Activated CD8-positive, alpha-beta memory T cell treated with anti-CD3 and anti-CD28 coated beads, Interleukin-2, amount 50 U/mL, for 48 hours (primary cell): ENCODE measurements around the gene HIPK1.
"Not testable (repeated sequence)": the region's sequence is repeated elsewhere in the genome, so short reads cannot be mapped to it uniquely, and the experiment has no call there.

Experiments used
- DNase-seq: peaks from one replicate; pipeline ENCODE4 v3.0.0-alpha.2; 2020

HIPK1 gene

DNA sequence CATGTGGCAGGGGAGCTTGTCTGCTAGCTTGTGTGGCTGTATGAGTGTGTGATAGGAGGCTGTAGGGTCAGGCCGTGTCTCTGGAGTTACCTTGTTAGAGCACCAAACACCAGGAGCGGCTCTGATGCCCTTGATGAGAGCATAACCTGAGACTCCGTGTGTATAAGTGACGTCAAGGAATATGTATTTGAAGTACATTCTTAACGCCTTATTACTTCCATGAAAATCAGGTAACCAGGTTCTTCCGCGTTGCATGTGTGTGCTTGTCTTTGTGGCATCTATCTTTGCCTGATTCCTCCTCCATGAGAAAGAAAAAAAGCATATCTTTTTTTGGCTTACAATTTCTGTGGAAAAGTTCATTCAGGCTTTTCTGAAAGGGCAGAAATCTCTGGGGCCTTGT is 54.7 kb downstream of the HIPK1 start:
- DNase-seq: no peak

DNA sequence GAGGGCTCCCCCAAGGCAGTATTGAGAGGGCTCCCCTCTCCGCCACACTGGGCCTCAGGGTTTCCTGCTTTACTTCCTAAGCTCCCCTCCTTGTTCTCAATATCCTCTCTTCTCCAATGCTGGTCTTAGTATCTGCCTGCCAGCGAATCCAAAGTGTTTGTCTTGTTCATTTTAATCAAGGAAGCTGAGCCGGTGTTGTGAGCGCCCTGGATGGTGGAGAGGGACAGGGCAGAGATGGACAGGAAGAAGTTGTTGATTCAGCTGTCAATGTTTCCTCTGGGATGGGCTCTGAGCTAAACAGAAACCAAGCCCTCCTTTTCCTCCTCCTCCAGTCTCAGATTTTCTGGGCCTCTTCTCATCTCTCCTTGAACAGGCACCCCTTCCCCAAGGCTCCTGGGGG is 55.6 kb downstream of the HIPK1 start:
- DNase-seq: no peak

DNA sequence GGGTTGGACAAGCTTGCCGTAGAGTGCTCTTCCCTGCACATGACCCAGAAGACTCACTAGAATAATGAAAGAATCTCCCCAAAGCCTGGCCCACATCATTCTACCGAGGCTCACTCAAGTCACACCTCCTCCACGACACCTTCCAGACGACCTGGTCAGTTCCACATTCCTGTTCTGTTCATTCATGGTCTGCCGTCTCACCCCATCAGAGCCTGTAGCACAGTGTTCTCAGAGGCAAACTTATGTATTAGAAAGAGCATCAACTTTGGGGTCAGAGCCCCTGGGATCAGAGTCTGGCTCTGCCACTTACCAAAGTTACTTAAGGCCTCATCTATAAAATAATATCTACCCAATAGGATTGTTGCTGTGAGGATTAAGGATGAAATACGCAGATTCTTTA is 57.7 kb downstream of the HIPK1 start:
- no peak for DNase-seq

DNA sequence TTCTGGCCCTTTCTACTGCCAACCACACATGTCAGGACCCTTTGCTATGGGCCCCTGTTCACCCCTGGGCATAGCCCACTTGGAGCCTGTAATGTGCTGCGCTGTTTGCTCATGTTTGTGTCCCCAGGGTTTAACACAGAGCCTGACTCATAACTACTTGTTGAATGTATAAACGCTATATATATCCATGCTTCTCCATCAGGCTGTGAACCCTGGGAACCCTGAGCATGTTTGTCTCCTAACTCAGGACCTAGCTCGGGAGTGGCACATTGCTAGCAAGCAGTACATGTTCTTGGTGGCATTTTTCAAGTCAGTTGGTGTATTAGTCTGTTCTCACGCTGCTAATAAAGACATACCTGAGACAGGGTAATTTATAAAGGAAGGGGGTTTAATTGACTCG is 58.1 kb downstream of the HIPK1 start:
- no peak for DNase-seq

DNA sequence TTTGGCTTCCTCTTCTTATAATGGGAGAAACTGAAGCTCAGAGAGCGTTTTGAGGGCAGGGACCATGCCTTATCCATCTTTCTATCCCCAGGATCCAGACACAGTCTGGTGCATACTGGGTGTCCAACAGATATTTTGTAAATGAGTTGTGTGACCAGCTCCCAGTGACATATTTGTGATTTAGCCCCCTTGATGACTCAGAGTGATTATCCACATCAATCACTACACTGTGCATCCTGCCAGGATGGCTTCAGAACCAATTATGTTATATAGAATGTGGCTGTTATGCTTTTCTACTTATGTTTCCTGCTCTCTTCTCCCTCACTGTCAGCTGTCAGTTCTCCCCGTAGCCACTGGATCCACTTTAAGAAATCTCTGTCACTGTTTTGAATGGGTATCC is 61.4 kb downstream of the HIPK1 start:
- no peak for DNase-seq

DNA sequence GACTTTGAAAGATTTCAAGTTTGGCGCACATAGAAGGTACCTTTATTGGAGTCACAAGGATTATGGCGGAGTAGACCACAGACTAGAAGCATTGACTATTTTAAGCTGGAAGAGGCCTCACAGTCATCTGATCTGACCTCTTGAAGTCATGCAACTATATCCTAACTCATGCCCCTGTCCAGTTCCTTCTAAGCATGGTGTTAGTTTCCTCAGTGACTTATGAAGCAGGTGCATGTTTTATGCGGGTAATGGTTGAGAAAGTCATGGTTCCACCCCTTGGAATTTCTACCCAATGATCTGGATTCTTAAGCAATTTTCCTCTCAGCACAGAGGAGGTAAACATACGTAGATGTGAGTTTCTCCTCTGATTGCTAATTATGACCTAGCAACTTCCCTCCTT is 61.8 kb downstream of the HIPK1 start:
- no peak for DNase-seq

DNA sequence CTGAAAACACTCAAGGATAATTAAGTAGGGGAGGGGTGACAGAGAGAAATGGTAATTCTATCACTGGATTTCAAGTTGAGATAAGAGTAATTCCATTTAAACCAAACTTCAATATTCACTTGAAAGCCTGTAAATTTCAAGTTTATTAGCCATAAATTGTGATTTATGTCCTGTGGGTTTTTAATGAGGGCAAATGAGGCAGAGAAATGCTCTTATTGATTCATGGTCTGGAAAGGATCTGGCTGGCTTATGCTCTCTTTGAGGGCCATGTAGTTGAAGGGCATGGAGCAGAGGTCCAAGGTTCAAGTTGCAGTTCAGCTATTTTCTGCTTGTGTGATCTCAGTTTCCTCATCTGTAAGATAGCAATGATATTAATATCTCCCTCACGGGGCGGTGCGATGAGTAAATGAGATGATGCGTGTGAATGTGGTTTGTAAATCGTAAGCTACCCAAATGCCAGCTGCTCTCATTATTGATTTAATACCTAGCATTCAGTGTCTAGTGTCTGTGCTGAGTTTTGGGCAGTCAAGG is 62.4 kb downstream of the HIPK1 start:
- no peak for DNase-seq

DNA sequence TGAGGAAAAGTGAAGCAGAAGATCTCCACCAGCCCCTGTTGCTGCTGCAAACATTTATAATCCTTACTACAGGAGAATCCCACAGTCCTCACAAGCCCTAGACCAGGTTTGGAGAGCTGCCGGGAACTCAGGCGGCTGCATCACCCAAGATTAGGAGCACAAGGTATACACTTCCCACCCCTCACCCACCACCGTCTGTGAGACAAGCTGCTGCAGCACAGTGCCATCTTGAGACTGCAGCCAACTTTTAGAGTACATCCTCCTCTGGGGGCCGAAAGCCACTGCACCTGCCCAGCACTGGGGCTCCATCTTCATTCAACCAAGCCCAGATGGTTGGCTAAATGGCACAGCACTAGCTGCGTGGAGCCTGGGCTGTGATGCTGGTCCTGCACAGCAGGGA is 63.9 kb downstream of the HIPK1 start:
- no peak for DNase-seq

DNA sequence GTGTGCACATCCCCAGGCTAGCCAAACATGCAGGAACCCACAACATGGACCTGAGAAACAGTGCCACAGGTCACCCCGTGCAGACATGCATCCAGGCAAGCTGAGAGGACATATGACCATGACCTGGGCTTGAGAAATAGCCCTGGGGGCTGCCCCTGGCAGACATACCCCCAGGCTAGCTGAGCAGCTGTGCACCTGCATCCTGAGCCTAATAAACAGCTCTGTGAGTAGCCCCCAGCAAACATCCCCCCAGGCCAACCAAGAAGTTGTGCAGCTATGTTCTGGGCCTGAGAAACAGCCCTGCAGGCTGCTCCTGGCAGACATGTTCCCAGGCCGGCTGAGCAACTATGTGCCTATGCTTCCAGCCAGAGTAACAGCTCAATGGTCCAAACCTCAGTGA is 64.6 kb downstream of the HIPK1 start:
- DNase-seq: no peak

DNA sequence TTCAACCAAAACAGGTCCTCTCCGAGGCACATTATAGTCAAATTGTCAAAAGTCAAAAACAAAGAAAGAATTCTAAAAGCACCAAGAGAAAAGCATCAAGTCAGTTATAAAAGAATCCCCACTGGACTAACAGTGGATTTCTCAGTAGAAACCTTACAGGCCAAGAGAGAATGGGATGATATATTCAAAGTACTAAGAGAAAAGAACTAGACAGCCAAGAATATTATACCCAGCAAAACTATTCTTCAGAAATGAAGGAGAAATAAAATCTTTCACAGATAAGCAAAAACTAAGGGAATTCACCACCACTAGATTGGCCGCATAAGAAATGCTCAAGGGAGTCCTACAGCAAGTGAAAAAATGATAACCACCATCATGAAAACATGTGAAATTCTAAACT is 66.3 kb downstream of the HIPK1 start:
- DNase-seq: no peak

DNA sequence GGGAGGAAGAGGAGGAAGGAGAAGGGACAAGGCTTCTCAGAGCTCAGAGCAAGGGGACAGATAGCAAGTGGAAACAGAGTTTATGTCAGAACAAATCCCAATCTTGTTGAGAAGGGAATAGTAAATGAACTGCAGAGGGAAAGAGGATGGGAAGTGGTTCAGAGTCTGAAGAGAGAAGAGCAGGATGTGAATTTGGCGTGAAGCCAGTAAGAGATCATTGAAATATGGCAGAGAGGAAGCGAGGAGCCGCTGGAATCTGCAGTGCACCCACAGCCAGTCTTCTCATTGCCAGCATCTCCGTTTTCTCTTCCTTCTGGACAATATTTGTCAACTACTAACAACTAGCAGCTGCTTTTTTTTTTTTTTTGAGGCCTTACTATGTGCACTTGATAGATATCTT is 69.2 kb downstream of the HIPK1 start:
- DNase-seq: no peak

DNA sequence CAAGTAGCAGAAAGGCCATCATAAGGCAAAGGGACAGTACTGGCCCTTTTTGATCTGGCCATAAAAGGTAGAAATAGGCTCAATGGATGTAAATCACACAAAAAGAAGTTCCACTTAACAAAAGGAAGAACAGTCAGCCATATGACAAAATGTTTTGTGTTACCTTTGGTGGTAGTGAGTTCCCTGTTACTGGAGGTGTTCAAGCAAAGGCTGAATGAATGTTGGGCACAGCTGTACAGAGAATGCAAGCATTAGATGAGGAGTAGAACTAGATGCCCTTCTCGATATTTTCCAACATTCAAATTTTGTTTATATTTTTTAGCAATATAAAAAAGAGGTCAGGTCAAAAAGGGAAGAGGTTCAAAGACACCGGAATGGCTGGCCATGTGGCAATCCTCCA is 70.1 kb downstream of the HIPK1 start:
- DNase-seq: no peak

DNA sequence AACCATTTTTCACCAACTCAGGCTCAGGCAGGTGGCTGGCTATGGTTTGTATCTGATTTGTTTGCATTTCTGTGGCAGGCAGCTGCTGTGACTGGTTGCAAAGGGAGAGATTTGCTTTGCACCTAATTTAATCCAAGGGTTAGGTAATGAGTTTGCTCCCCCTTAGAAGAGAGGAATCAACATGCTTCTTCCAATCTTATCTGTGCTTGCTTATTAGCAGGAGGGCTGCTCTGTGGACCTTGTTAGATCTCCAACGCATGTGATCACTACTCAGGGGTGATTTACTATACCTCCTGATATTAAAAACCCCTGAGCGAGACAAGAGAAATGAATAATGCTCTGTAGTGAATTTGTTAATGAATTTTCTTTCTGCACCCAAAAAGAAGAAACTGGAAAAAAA is 70.7 kb downstream of the HIPK1 start:
- DNase-seq: no peak

DNA sequence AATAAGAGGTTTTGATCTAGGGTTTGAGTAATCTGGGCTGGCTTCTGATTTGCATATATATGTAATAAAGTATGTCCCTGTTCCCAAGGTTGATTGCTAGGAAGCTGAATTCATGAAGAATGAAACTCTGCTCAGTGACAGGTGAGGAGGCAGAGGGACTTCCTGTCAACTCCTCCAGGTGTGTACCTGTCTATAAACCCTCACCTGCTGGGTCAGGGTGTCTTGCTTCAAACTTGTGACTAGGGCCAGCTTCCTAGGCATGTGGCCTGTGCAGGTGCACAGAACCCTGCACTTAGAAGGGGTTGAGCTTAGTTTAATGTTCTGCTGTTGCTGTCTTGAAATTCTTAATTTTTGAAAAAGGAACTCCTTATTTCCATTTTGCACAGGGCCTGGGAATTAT is 71.3 kb downstream of the HIPK1 start:
- DNase-seq: no peak

DNA sequence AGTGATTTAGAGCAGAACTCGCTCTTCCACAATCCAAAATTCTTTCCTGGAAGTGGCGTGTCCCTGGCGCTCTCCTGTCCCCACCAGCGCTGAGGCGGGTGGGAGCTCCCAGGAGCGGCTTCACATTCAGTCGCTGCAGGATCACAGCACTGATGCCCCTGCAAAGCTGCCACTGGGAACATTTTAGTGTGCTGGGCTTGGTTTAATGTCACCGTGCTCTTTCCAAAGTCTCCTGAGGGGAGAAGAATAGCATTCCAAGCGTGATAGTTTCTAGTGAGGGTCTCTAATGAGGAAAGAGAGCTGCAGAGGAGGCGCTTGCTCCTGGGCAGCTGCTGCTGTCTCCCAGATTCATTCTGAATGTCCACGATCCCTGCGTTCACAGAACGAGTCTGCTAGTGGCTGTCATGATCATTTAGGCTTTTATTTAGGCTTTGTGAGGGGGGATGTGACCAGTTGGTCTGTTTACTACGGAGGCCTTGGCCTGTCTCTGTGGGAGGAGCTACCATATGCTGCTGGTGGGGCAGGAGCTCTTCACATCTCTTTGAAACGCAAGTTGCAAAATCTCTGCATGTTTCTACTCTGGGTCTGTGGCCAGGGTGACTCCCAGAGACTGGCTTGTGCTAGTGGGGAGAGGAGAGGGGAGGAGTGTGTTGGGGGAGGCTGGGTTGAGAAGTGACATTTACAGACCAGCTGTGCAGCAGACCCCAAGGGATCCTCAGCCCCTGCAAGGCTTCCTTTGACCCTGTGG is 73.5 kb downstream of the HIPK1 start:
- DNase-seq: no peak

DNA sequence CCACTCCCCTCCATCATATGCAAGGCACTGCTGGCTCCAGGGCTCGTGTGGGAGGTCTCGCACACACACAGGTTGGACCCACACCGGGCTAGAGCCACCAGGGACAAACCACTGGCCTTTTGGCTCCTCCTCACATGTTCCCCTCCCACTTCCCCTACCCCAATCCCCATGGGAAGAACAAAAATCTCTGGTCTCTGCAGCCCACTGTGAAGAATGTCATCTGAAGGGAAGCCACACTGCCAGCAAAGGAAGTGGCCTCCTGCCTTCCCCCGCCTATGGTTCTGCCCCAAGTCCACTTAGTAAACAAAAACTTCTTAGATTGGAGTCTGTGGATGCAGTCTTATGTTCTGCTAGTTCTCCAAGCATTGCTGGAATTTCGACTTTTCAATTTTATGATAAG is 74.3 kb downstream of the HIPK1 start:
- no peak for DNase-seq

DNA sequence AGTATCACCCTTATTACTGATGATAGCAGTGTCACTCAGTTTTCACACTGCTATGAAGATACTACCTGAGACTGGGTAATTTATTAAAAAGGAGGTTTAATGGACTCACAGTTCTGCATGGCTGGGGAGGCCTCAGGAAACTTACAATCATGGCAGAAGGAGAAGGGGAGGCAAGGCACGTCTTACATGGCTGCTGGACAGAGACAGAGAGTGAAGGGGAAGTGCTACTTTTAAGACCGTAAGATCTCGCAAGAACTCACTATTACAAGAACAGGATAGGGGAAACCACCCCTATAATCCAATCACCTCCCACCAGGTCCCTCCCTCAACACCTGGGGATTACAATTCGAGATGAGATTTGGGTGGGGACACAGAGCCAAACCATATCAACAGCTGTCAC is 77.7 kb downstream of the HIPK1 start:
- not testable (repeated sequence) for DNase-seq

DNA sequence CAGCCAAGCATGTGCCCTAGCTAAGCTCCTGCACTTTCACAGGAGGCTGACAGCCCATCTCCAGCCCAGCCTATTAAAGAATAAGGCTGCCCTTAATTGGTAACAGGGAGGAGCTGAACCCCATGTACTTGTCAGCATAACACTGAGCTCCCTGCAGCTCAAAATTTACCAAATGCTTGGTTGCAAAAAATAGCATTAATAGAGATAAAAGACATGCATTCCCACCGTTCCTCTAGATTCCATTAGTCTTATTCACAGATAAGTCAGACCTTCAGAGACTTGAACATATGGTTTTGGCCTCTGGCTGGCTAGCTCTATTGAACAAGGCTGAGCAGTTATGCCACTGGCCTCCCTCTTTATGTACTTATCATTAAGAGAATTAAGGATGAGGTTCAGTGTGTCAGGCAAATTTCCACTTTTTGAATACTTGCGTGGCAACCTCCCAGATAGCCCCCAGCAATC is 79.4 kb downstream of the HIPK1 start:
- DNase-seq: no peak

DNA sequence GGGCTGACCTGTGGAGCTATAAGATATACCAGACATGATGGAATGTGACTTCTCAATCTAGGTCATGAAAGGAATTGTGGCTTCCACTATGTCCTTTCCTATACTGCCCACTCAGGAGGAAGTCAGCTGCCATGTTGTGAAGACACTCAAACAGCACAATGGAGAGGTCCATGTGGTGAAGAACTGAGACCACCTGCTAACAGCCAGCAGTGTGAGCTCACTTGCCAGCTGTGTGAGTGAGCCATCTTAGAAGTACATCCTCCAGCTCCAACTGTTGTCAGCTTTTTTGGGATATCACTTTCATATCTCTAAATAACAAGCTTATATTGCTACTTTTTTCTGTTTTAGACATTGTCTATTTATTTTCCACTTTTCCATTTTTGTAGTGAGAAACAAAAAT is 79.9 kb downstream of the HIPK1 start:
- no peak for DNase-seq

DNA sequence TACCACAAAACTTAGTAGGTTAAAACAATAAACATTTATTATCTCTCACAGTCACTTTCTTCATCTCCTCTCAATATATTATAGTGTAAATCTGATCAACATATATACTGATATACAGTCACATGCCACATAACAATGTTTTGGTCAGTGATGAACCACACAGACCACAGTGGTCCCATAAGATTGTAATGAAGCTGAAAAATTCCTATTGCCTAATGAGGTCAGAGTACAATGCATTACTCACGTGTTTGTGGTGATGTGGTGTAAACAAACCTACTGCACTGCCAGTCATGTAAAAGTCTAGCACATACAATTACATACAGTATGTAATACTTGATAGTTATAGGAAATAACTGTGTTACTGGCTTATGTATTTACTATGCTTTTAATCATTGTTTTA is 80.3 kb downstream of the HIPK1 start:
- no peak for DNase-seq

DNA sequence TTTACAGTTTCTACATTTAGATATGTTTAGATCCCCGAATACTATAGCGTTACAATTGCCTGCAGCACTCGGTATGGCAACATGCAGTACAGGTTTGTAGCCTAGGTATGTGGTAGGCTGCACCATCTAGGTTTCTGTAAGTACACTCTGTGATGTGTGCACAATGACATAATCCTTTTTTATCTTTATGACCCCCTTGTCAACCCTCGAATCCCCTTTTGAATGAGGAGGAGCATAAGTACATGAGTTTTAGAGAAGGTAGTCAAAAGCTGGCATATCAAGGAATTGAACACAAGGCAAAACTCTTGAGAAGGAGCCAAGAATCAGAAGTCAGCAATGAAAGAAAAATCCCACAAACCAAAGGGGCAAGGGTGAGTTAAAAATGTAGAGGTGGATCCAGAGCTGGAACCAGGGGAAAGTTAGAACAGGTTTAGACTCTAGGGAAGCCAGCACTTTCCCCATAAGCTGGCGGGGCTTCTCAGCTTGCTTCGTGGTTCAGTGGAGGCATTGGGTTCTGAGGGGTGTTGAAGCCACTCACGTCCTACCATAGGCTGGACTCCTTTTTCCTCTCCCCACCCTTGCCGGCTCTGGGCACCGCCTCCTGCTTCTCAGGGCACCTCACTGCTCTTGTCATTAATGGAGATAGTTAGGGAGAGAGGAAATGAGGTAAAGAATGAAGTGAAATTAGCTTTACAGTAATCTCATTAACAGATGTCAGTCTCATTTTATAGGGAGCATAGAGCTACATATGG is 81.5 kb downstream of the HIPK1 start:
- no peak for DNase-seq

DNA sequence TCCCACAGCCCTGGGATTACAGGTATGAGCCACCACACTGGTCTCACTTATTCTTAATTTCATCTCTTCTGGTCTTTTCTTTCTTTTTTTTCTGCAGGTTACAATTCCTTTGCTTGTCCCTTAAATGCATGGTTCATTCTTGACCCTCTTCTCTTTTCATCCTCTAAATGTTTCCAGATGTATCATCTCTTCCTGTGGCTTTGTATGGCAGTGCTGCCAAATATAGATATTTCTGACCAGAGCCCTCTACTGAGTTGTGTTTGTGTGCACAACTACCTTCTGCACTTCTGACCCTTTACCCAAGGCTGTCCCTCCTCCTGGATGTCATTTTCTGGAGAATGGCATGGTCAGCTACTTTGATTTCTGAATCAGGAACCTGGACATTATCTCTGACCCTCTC is 82.7 kb downstream of the HIPK1 start:
- no peak for DNase-seq

DNA sequence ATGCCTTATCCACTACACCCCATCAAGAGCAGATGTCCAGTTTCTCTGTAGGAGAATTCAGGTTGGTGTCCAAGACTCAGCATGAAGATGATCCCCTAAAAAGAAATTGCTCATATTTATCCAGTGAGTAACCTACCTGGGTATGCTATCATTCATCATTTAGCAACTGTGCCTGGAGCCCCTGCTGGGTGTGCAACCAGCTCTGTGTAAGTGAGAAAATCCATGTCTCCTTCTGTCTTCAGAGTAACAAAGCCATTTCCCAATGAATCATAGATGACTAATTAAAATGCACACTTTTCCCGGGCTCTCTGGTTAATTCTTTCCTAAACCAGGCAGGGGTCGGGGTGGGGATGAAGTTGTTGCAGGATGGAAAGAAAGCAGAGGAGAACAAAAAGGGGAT is 86.0 kb downstream of the HIPK1 start:
- DNase-seq: no peak

DNA sequence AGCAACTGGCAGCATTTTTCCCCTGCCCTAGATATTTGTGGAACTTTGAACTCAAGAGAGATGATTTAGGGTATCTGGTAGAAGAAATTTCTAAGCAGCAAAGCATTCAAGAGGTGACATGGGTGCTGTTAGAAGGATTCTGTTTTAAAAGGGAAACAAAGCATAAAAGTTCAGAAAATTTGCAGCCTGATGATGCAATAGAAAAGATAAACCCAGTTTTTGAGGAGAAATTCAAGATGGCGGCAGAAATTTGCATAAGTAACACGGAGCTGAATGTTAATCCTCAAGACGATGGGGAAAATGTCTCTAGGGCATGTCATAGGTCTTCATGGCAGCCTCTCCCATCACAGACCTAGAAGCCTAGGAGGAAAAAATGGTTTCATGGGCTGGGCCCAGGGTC is 90.6 kb downstream of the HIPK1 start:
- DNase-seq: not testable (repeated sequence)
